ENCODE measurements around the gene SULT1C2. TPM values are rescaled to one million over a fixed set of nuclear protein-coding genes. Genes with fewer than 3 reads are reported as not detected.

The SULT1C2 gene
- total and polyA plus RNA-seq, 4 donors = 1.7 to 2.8 TPM; not detected in 2

GRCh38 chr2:108305901-108306300 lies 17.2 kb downstream of the SULT1C2 start:
- intact Hi-C loops (cut with DNase I) = no loop called here
- DNase-seq = no peak
- Histone ChIP-seq H3K4me3 (ENCODE audit: low read length in 2 of 2) (no peak overlapping the region), H3K9me3 (ENCODE audit: control insufficient read depth, low read length) (no peaks in the 10 kb centered on the region), H3K36me3 (ENCODE audit: control insufficient read depth in 1 of 2, insufficient read depth in 2 of 2, low read length in 1 of 2) (no peaks in the 10 kb centered on the region), H3K27me3 (ENCODE audit: control insufficient read depth in 1 of 2, insufficient read depth in 2 of 2, low read length in 1 of 2) (no peaks in the 10 kb centered on the region), H3K27ac (ENCODE audit: low read depth in 1 of 2, low read length in 2 of 2) (no peak overlapping the region), H3K4me1 (ENCODE audit: control insufficient read depth in 1 of 2, insufficient read depth in 2 of 2, low read length in 2 of 2) (no peaks in the 10 kb centered on the region)
- no peak for ATAC-seq (ENCODE audit: low FRiP score)
- WGBS, 2 donors = 87 to 100% methylated on average over 2 of the region's 2 CpGs

GRCh38 chr2:108309903-108310302 lies 21.2 kb downstream of the SULT1C2 start:
- H3K36me3 ChIP-seq (ENCODE audit: control insufficient read depth in 1 of 2, insufficient read depth in 2 of 2, low read length in 1 of 2) = no peaks in the 10 kb centered on the region
- H3K27me3 ChIP-seq (ENCODE audit: control insufficient read depth in 1 of 2, insufficient read depth in 2 of 2, low read length in 1 of 2) = no peaks in the 10 kb centered on the region
- no peaks in the 10 kb centered on the region for H3K9me3 ChIP-seq (ENCODE audit: control insufficient read depth, low read length)
- no peaks in the 10 kb centered on the region for H3K4me1 ChIP-seq (ENCODE audit: control insufficient read depth in 1 of 2, insufficient read depth in 2 of 2, low read length in 2 of 2)
- intact Hi-C loops (cut with DNase I) = no loop called here
- H3K4me3 ChIP-seq (ENCODE audit: low read length in 2 of 2) = no peak overlapping the region
- ATAC-seq (ENCODE audit: low FRiP score) (no peak), DNase-seq (no peak)
- no peak overlapping the region for H3K27ac ChIP-seq (ENCODE audit: low read depth in 1 of 2, low read length in 2 of 2)

- no peak overlapping the region for H3K4me3 ChIP-seq (ENCODE audit: low read length in 2 of 2)
- WGBS, 2 donors = 84 to 89% methylated on average over 3 of the region's 3 CpGs
- no peak overlapping the region for H3K27ac ChIP-seq (ENCODE audit: low read depth in 1 of 2, low read length in 2 of 2)
- ATAC-seq (ENCODE audit: low FRiP score) (no peak), DNase-seq (no peak)
- H3K4me1 ChIP-seq (ENCODE audit: control insufficient read depth in 1 of 2, insufficient read depth in 2 of 2, low read length in 2 of 2) = no peaks in the 10 kb centered on the region
- no peaks in the 10 kb centered on the region for H3K27me3 ChIP-seq (ENCODE audit: control insufficient read depth in 1 of 2, insufficient read depth in 2 of 2, low read length in 1 of 2)
- H3K36me3 ChIP-seq (ENCODE audit: control insufficient read depth in 1 of 2, insufficient read depth in 2 of 2, low read length in 1 of 2) = no peaks in the 10 kb centered on the region
- H3K9me3 ChIP-seq (ENCODE audit: control insufficient read depth, low read length) = peaks cover 2% of the 10 kb centered on the region
- intact Hi-C loops (cut with DNase I) = no loop called here
Measured at GRCh38 chr2:108314586-108315296, 26.0 kb downstream of the SULT1C2 start.

- Histone ChIP-seq H3K27me3 (ENCODE audit: control insufficient read depth in 1 of 2, insufficient read depth in 2 of 2, low read length in 1 of 2) (no peaks in the 10 kb centered on the region), H3K36me3 (ENCODE audit: control insufficient read depth in 1 of 2, insufficient read depth in 2 of 2, low read length in 1 of 2) (no peaks in the 10 kb centered on the region), H3K4me3 (ENCODE audit: low read length in 2 of 2) (no peak overlapping the region), H3K4me1 (ENCODE audit: control insufficient read depth in 1 of 2, insufficient read depth in 2 of 2, low read length in 2 of 2) (no peaks in the 10 kb centered on the region), H3K27ac (ENCODE audit: low read depth in 1 of 2, low read length in 2 of 2) (no peak overlapping the region), H3K9me3 (ENCODE audit: control insufficient read depth, low read length) (peaks cover 2% of the 10 kb centered on the region)
- intact Hi-C loops (cut with DNase I) = no loop called here
- DNase-seq (no peak), ATAC-seq (ENCODE audit: low FRiP score) (no peak)
Measured at GRCh38 chr2:108315444-108315934, 26.8 kb downstream of the SULT1C2 start.

GRCh38 chr2:108316033-108316432 lies 27.3 kb downstream of the SULT1C2 start:
- 84 to 86% methylated on average over 6 of the region's 6 CpGs for WGBS, 2 donors
- Histone ChIP-seq H3K9me3 (ENCODE audit: control insufficient read depth, low read length) (peaks cover 2% of the 10 kb centered on the region), H3K4me1 (ENCODE audit: control insufficient read depth in 1 of 2, insufficient read depth in 2 of 2, low read length in 2 of 2) (no peaks in the 10 kb centered on the region), H3K4me3 (ENCODE audit: low read length in 2 of 2) (no peak overlapping the region), H3K27me3 (ENCODE audit: control insufficient read depth in 1 of 2, insufficient read depth in 2 of 2, low read length in 1 of 2) (no peaks in the 10 kb centered on the region), H3K36me3 (ENCODE audit: control insufficient read depth in 1 of 2, insufficient read depth in 2 of 2, low read length in 1 of 2) (no peaks in the 10 kb centered on the region), H3K27ac (ENCODE audit: low read depth in 1 of 2, low read length in 2 of 2) (no peak overlapping the region)
- DNase-seq = no peak
- intact Hi-C loops (cut with DNase I) = no loop called here
- ATAC-seq (ENCODE audit: low FRiP score) = no peak

- DNase-seq (no peak), ATAC-seq (ENCODE audit: low FRiP score) (no peak)
- no peaks in the 10 kb centered on the region for H3K27me3 ChIP-seq (ENCODE audit: control insufficient read depth in 1 of 2, insufficient read depth in 2 of 2, low read length in 1 of 2)
- no peaks in the 10 kb centered on the region for H3K4me1 ChIP-seq (ENCODE audit: control insufficient read depth in 1 of 2, insufficient read depth in 2 of 2, low read length in 2 of 2)
- H3K27ac ChIP-seq (ENCODE audit: low read depth in 1 of 2, low read length in 2 of 2) = no peak overlapping the region
- H3K36me3 ChIP-seq (ENCODE audit: control insufficient read depth in 1 of 2, insufficient read depth in 2 of 2, low read length in 1 of 2) = no peaks in the 10 kb centered on the region
- intact Hi-C loops (cut with DNase I) = no loop called here
- WGBS, 2 donors = 72 to 80% methylated on average over 13 of the region's 13 CpGs
- H3K4me3 ChIP-seq (ENCODE audit: low read length in 2 of 2) = no peak overlapping the region
- H3K9me3 ChIP-seq (ENCODE audit: control insufficient read depth, low read length) = peaks cover 2% of the 10 kb centered on the region
Measured at GRCh38 chr2:108316461-108317258, 28.0 kb downstream of the SULT1C2 start.

GRCh38 chr2:108320326-108320922 lies 31.7 kb downstream of the SULT1C2 start:
- WGBS, 2 donors = 86 to 95% methylated on average over 6 of the region's 6 CpGs
- H3K4me3 ChIP-seq (ENCODE audit: low read length in 2 of 2) = no peak overlapping the region
- H3K4me1 ChIP-seq (ENCODE audit: control insufficient read depth in 1 of 2, insufficient read depth in 2 of 2, low read length in 2 of 2) = no peaks in the 10 kb centered on the region
- ATAC-seq (ENCODE audit: low FRiP score) (no peak), DNase-seq (no peak)
- peaks cover 2% of the 10 kb centered on the region for H3K9me3 ChIP-seq (ENCODE audit: control insufficient read depth, low read length)
- H3K27me3 ChIP-seq (ENCODE audit: control insufficient read depth in 1 of 2, insufficient read depth in 2 of 2, low read length in 1 of 2) = no peaks in the 10 kb centered on the region
- intact Hi-C loops (cut with DNase I) = no loop called here
- no peak overlapping the region for H3K27ac ChIP-seq (ENCODE audit: low read depth in 1 of 2, low read length in 2 of 2)
- no peaks in the 10 kb centered on the region for H3K36me3 ChIP-seq (ENCODE audit: control insufficient read depth in 1 of 2, insufficient read depth in 2 of 2, low read length in 1 of 2)

GRCh38 chr2:108323619-108324018 lies 34.9 kb downstream of the SULT1C2 start:
- no peak overlapping the region for H3K27ac ChIP-seq (ENCODE audit: low read depth in 1 of 2, low read length in 2 of 2)
- H3K9me3 ChIP-seq (ENCODE audit: control insufficient read depth, low read length) = peaks cover 2% of the 10 kb centered on the region
- H3K27me3 ChIP-seq (ENCODE audit: control insufficient read depth in 1 of 2, insufficient read depth in 2 of 2, low read length in 1 of 2) = no peaks in the 10 kb centered on the region
- WGBS, 2 donors = 91 to 95% methylated on average over 5 of the region's 5 CpGs
- DNase-seq = no peak
- H3K36me3 ChIP-seq (ENCODE audit: control insufficient read depth in 1 of 2, insufficient read depth in 2 of 2, low read length in 1 of 2) = no peaks in the 10 kb centered on the region
- intact Hi-C loops (cut with DNase I) = no loop called here
- no peak for ATAC-seq (ENCODE audit: low FRiP score)
- no peak overlapping the region for H3K4me3 ChIP-seq (ENCODE audit: low read length in 2 of 2)
- no peaks in the 10 kb centered on the region for H3K4me1 ChIP-seq (ENCODE audit: control insufficient read depth in 1 of 2, insufficient read depth in 2 of 2, low read length in 2 of 2)

Data from aorta (tissue), 5 donors.